Right cardiac atrium (tissue), 5 donors: ENCODE results near the gene C11orf68. TPM values are rescaled to one million over a fixed set of nuclear protein-coding genes. Genes with fewer than 3 reads are reported as not detected.

ENCODE experiments used
- ATAC-seq, 2 donors: fragments of 200-7000 bp; cut with Tn5 transposase; one replicate each; pipeline versions ENCODE4 v1.8.0 to v1.9.1; 2020; ENCODE audit warnings: moderate library complexity in 2 of 2, mild to moderate bottlenecking in 1 of 2
- DNase-seq, 3 donors: peaks; one replicate each; pipeline ENCODE4 v3.0.0-alpha.2; 2020
- H3K27ac ChIP-seq: one replicate; pipeline ENCODE4 v1.5.1; 2013; ENCODE audit warnings: mild to moderate bottlenecking, low read length, control low read depth, moderate library complexity
- H3K27me3 ChIP-seq: one replicate; pipeline ENCODE4 v1.6.1; 2013; ENCODE audit not compliant: control insufficient read depth, insufficient read depth
- H3K4me1 ChIP-seq: one replicate; pipeline ENCODE4 v1.6.1; 2013; ENCODE audit warnings: low read length; ENCODE audit not compliant: control insufficient read depth, insufficient read depth
- H3K4me3 ChIP-seq: one replicate; pipeline ENCODE4 v1.5.1; 2013; ENCODE audit warnings: low read length, control low read depth
- H3K9me3 ChIP-seq: one replicate; pipeline ENCODE4 v1.6.1; 2013; ENCODE audit warnings: low read length; ENCODE audit not compliant: control insufficient read depth
- WGBS: extraction: QIAGEN DNeasy Blood & Tissue Kit; methylation state at CpG from one replicate; pipeline ENCODE4 v1.1.7; 2013; 5-methylcytosine and 5-hydroxymethylcytosine counted together
- intact Hi-C, 4 donors: fragments of 100-400 bp; cut with DNase I; formaldehyde crosslinking; loops; one replicate each; pipeline versions ENCODE4 v1.11.0 to v1.14.0; 2022 to 2023
- polyA plus RNA-seq: library from polyadenylated mRNA; stranded (reverse); fragments of 200-250 nt; gene quantifications from one replicate; pipeline ENCODE4 v1.2.3, GENCODE V29; 2013
- total RNA-seq, 4 donors: library from RNA; stranded (reverse); fragmentation: NEBNext Ultra II Directional; extraction: Animal tissue kit (Norgen Biotek cat#: 25700); gene quantifications; one replicate each; pipeline ENCODE4 v1.2.1, GENCODE V29; 2021
- donor health status: healthy with polysubstance abuse.
- donor health status: DM: no; HTN: yes; CAD: no.
- donor health status: DM: no; HTN: no; CAD: no.
- donor health status: DM: no; HTN: yes; CAD: no; lungs with severe emphysema.
- donor health status: DM: yes; HTN: yes; CAD: no.

The C11orf68 gene
- total and polyA plus RNA-seq, 5 donors, result 31.1 to 41.8 (median 39.6) TPM

- intact Hi-C loops, result no loop called here
- no peaks in the 10 kb centered on the region for H3K27me3 ChIP-seq
- peaks cover 25% of the 10 kb centered on the region for H3K4me1 ChIP-seq
- H3K9me3 ChIP-seq, result no peaks in the 10 kb centered on the region
- DNase-seq, result peak in 2 of 3 donors; percentile 39 to 54
- WGBS, result 55% methylated on average over 10 of the region's 10 CpGs
- peak overlapping the region; percentile 88 for H3K27ac ChIP-seq
- ATAC-seq, result no peak
- no peak overlapping the region for H3K4me3 ChIP-seq
Measured at GRCh38 chr11:65915101-65915820, 3.6 kb downstream of the C11orf68 start.

GRCh38 chr11:65912845-65913244, 6.0 kb downstream of the C11orf68 start:
- 48% methylated on average over 4 of the region's 4 CpGs for WGBS

GRCh38 chr11:65911682-65912568, 6.9 kb downstream of the C11orf68 start:
- no peaks in the 10 kb centered on the region for H3K27me3 ChIP-seq
- no peaks in the 10 kb centered on the region for H3K9me3 ChIP-seq
- H3K27ac ChIP-seq, result peak overlapping the region; percentile 3
- 18% methylated on average over 14 of the region's 14 CpGs for WGBS
- H3K4me1 ChIP-seq, result peaks cover 18% of the 10 kb centered on the region
- intact Hi-C loops, result no loop called here
- DNase-seq (peak; percentile 68 to 80 (median 78)), ATAC-seq (peak; percentile 35 to 56)
- H3K4me3 ChIP-seq, result no peak overlapping the region

More at GRCh38 chr11:65912845-65913244, 6.0 kb downstream of the C11orf68 start:
- peaks cover 21% of the 10 kb centered on the region for H3K4me1 ChIP-seq
- H3K27ac ChIP-seq, result no peak overlapping the region
- ATAC-seq (no peak), DNase-seq (peak in 1 of 3 donors; percentile 39)
- intact Hi-C loops, result no loop called here
- H3K27me3 ChIP-seq, result no peaks in the 10 kb centered on the region
- H3K4me3 ChIP-seq, result no peak overlapping the region
- H3K9me3 ChIP-seq, result no peaks in the 10 kb centered on the region

GRCh38 chr11:65907878-65908277, 11.0 kb downstream of the C11orf68 start:
- no peak for ATAC-seq
- WGBS, result 80% methylated on average over 6 of the region's 6 CpGs
- H3K27ac ChIP-seq, result no peak overlapping the region

GRCh38 chr11:65906602-65907001, 12.3 kb downstream of the C11orf68 start:
- intact Hi-C loops, result no loop called here
- Histone ChIP-seq H3K9me3 (no peaks in the 10 kb centered on the region), H3K27me3 (no peaks in the 10 kb centered on the region), H3K4me3 (no peak overlapping the region), H3K4me1 (peaks cover 4% of the 10 kb centered on the region), H3K27ac (no peak overlapping the region)
- ATAC-seq (no peak), DNase-seq (no peak)
- WGBS, result 82% methylated on average over 5 of the region's 5 CpGs

More at GRCh38 chr11:65907878-65908277, 11.0 kb downstream of the C11orf68 start:
- Histone ChIP-seq H3K9me3 (no peaks in the 10 kb centered on the region), H3K27me3 (no peaks in the 10 kb centered on the region), H3K4me3 (no peak overlapping the region), H3K4me1 (peaks cover 5% of the 10 kb centered on the region)
- intact Hi-C loops, result no loop called here
- peak in 1 of 3 donors; percentile 2 for DNase-seq

GRCh38 chr11:65903715-65904114, 15.1 kb downstream of the C11orf68 start:
- intact Hi-C loops, result no loop called here
- H3K4me1 ChIP-seq, result no peaks in the 10 kb centered on the region
- no peak for DNase-seq
- 80% methylated on average over 8 of the region's 8 CpGs for WGBS
- no peak overlapping the region for H3K27ac ChIP-seq
- H3K4me3 ChIP-seq, result no peak overlapping the region
- no peaks in the 10 kb centered on the region for H3K27me3 ChIP-seq
- ATAC-seq, result no peak
- H3K9me3 ChIP-seq, result no peaks in the 10 kb centered on the region

- no peaks in the 10 kb centered on the region for H3K9me3 ChIP-seq
- no peak overlapping the region for H3K27ac ChIP-seq
- WGBS, result 28% methylated on average over 5 of the region's 5 CpGs
- H3K27me3 ChIP-seq, result no peaks in the 10 kb centered on the region
- ATAC-seq (no peak), DNase-seq (no peak)
- intact Hi-C loops, result no loop called here
- H3K4me1 ChIP-seq, result no peaks in the 10 kb centered on the region
- H3K4me3 ChIP-seq, result no peak overlapping the region
Measured at GRCh38 chr11:65903068-65903481, 15.8 kb downstream of the C11orf68 start.

GRCh38 chr11:65900899-65901180, 18.0 kb downstream of the C11orf68 start:
- H3K27ac ChIP-seq, result no peak overlapping the region
- no peaks in the 10 kb centered on the region for H3K4me1 ChIP-seq
- no peaks in the 10 kb centered on the region for H3K27me3 ChIP-seq
- DNase-seq, result no peak
- H3K9me3 ChIP-seq, result no peaks in the 10 kb centered on the region
- H3K4me3 ChIP-seq, result peak overlapping the region; percentile 49
- intact Hi-C loops, result no loop called here
- no peak for ATAC-seq
- 70% methylated on average over 11 of the region's 11 CpGs for WGBS

- H3K27me3 ChIP-seq, result no peaks in the 10 kb centered on the region
- intact Hi-C loops, result no loop called here
- 2% methylated on average over 80 of the region's 80 CpGs for WGBS
- DNase-seq (peak; percentile 93 to 94 (median 94)), ATAC-seq (peak; percentile 91 to 93)
- no peak within 1 kb of the TSS for H3K27ac ChIP-seq
- peak within 1 kb of the TSS; percentile 49 for H3K4me3 ChIP-seq
- no peaks in the 10 kb centered on the region for H3K9me3 ChIP-seq
- H3K4me1 ChIP-seq, result no peaks in the 10 kb centered on the region
Measured at GRCh38 chr11:65900125-65900898, 18.6 kb downstream of the C11orf68 start, which contains the start of gene FOSL1. TSS of gene FOSL1 (minus strand) at chr11:65900388. CDS start at chr11:65900339, 49 bp downstream.

GRCh38 chr11:65899356-65900124, 19.3 kb downstream of the C11orf68 start:
- WGBS, result 2% methylated on average over 78 of the region's 78 CpGs

More at GRCh38 chr11:65899356-65900124, 19.3 kb downstream of the C11orf68 start:
- DNase-seq, result peak; percentile 82 to 84 (median 83)
- H3K4me3 ChIP-seq, result peak overlapping the region; percentile 49
- H3K9me3 ChIP-seq, result no peaks in the 10 kb centered on the region
- ATAC-seq, result peak; percentile 38 to 83
- H3K4me1 ChIP-seq, result no peaks in the 10 kb centered on the region
- H3K27ac ChIP-seq, result no peak overlapping the region
- H3K27me3 ChIP-seq, result no peaks in the 10 kb centered on the region
- intact Hi-C loops, result no loop called here
